HG03439 (cell line): ENCODE results near the gene LSR.

Source experiments
- ATAC-seq: cut with Tn5 transposase; IDR thresholded peaks from one replicate; pipeline ENCODE4 v1.9.1; 2021; ENCODE audit warnings: mild to moderate bottlenecking, moderate library complexity; ENCODE audit not compliant: unreplicated experiment

The LSR gene

GRCh38 chr19:35248310-35249145 is at the start of gene LSR:
Gene LSR (plus strand): TSS chr19:35249002. CDS start chr19:35249023, 21 bp downstream.
- peak; percentile 71 for ATAC-seq

- no peak for ATAC-seq
Measured at GRCh38 chr19:35199481-35199880, 49.3 kb upstream of the LSR start.

DNA sequence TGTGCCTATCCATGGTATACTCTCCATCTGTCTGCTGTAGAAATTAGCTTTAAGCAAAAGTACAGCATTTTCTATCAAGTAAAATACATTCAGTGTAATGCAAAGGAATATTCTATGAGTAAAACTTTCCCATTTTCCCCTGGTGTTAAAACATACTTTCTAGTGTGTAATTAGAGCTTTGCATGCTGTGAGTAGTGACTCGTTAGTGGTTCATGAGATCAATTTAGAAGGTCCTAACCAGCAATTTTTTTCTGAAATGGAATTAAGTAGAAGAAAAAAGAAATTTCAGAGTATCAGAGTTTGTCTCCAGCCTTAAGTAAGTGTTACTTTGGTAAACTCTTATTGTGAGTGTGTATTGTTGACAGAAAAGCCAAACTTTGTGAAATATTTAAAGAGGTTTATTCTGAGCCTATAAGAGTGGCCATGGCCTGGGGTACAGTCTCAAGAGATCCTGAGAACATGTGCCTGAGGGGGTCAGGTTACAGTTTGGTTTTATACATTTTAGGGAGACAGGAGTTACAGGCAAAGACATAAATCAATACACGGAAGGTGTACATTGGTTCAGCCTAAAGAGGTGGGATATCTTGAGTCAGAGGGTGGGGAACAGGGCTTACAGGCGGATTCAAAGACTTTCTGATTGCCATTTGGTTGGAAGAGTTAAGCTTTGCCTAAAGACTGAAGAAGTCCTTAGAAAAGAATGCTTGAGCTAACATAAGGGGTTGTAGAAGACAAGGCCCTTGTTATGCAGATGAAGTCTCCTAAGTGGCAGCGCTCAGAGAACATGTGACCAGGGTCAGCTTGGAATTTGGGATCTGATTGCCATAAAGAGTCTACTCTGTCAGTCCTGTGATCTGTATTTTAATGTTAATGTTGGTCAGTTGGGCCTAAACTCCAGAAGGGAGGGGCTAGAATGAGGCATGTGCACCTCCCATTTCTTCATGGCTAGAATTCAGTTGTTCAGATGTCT is 45.8 kb upstream of the LSR start:
- no peak for ATAC-seq

DNA sequence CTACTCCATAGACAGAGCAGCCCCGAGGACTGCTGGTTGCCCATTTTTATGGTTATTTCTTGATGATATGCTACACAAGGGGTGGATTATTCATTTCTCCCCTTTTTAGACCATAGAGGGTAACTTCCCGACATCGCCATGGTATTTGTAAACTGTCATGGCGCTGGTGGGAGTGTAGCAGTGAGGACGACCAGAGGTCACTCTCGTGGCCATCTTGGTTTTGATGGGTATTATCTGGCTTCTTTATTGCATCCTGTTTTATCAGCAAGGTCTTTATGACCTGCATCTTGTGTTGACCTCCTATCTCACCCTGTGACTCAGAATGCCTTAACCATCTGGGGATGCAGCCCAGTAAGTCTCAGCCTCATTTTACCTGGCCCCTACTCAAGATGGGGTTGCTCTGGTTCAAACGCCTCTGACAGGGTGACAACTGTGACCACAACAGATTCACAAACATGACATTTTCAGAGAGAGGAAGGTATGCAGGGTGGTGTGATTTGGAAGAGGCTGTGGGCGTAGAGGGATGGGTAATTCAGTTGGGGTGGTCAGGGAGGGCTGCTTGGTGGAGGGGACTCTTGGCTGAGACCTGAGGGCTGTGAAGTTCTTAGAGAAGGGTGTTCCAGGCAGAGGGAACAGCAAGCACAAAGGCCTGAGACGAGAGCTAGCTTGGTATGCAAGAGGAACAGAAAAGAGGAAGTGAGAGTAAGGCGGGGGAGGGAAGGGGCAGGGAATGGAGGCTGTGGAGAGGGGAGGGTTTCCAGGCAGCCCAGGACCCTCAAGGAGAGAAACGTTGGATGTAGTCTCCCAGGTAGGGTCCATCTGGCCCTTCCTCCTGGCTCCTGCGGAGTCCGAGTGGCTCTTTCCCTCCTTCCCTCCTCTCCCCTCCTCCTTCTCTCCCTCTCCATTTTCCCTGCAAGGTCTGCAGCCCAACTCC is 43.7 kb upstream of the LSR start:
- ATAC-seq: no peak

- no peak for ATAC-seq
Measured at GRCh38 chr19:35205733-35206323, 43.0 kb upstream of the LSR start.

DNA sequence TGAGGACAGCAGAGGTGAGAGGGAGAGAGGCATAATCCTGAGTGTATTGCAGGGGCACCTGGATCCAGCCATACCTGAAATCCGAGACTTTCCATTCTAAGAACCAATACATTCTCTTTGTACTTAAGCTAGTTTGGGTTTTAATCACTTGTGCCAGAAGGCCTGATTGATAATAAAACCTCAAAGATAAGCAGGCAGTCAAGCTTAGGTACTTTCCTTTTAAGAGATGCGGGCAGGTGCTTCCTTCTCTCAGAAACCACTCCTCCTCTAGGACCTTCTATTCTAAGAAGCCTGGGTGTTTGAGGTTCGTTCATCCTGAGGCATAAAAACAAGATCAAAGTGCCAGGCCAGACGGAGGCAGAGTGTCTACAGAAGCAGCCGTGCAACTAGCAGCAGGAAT is 42.4 kb upstream of the LSR start:
- no peak for ATAC-seq

- ATAC-seq: no peak
Measured at GRCh38 chr19:35206855-35207254, 41.9 kb upstream of the LSR start.

- ATAC-seq: no peak
Measured at GRCh38 chr19:35207391-35207871, 41.4 kb upstream of the LSR start.

DNA sequence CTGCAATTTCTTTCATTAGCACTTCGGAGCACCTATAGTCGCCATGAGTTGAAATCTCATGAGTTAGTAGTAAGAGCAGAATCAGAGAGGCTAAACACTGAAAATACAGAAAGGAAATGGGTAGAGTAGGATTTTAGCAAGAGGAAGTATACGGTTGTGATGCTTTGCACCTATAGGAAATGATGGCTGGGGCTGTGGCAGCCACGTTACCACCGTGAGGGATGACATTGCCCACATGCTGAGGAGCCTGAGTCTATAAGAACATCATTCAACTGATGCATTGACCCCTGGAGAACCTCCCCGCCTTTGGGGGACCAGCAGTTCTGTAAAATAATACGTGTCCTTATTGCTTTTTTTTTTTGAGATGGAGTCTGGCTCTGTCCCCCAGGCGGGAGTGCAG is 40.7 kb upstream of the LSR start:
- no peak for ATAC-seq

DNA sequence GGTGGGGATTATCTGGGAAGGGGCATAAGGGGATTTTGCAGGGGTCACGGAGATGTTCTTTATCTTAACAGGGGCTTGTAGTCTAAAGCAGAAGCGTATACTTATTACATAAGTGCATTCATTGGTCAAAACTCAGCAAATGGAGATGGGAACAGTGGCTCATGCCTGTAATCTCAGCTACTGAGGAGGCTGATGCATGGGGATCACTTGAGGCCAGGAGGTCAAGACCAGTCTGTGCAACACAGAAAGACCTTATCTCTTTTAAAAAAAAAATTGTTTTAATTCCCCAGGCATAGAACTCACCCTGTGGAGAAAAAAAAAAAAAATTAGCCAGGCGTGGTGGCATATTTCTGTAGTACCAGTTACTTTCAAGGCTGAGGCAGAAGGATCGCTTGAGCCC is 39.2 kb upstream of the LSR start:
- ATAC-seq: no peak

GRCh38 chr19:35211545-35212230 is 37.1 kb upstream of the LSR start:
- no peak for ATAC-seq

DNA sequence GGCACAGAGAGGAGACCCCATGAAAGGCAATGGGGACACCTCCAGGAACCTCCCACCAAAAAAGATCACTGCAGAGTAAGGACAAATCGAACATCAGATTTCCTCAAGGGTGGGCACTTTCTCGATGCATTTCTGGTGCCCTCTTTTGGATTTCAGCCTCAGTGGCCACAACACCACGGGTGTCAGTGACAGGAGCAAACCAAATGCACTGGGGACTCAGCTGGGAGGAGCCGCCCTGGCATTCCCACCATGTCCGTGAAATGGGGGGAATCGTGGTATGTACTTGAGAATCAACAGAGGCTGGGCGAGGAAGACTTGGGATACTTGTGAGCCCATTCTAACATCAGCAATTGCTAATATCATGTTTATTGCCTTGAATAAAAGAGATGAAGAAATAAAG is 36.6 kb upstream of the LSR start:
- ATAC-seq: no peak

DNA sequence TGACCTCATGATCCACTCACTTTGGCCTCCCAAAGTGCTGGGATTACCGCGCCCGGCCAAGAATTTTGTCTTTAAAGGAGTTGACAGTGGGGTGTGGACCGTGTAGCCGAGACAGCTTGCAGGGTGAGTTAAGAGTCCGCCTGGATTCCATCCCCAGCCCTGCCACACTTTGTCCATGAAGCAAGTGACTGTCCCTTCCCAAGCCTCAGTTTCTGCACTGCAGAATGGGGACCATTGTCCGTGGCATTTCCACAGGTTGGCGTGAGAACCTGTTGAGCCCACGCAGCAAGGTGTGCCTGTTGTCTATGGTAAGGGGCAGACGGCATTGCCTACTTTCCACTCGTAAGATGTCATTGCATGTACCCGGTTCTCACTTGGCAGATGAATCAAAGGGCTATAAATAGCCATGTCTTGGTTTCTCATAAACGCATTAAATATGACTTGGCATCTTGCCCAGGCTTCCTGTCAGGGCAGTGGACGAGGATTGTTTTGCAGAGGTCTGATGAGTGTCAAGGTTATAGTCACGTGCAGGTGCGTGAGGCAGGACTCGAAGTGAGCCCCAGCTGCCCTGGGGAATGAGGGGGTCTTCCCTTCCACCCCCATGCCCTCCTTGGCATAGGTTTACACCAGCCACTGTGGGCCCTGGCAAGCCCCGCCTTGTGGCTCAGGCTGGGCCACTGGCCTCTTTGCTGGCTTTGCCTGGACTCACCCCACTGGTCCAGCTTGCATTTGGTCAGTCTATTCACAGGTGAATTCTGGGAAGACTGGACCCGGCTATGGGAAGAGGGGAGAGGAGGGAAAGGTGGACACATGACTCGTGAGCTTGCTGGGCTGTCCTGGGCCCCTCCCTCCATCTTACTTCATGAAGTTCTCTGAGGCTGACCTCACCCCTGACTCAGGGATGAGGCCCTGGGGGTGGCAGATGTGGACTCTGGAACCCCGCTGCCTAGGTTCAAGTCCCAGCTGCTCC is 34.9 kb upstream of the LSR start:
- peak; percentile 64 for ATAC-seq

DNA sequence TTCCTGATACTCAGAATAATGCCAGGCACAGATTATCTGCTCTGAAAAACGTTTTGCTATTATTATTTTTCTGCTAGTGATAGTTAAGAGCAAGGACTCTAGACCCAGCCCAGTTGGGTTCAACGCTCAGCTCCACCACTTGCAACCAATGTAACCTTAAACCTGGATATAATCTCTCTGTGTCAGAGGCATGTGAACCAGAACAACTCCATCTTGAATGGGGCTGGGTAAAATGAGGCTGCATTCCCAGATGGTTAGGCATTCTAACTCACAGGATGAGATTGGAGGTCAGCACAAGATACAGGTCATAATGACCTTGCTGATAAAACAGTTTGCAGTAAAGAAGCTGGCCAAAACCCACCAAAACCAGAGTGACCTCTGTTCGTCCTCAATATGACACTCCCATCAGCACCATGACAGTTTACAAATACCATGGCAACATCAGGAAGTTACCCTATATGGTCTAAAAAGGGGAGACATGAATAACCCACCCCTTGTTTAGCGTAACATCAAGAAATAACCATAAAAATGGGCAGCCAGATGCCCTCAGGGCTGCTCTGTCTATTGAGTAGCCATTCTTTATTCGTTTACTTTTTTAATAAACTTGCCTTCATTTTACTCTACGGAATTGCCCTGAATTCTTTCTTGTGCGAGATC is 33.9 kb upstream of the LSR start:
- no peak for ATAC-seq

GRCh38 chr19:35216016-35216832 is 32.6 kb upstream of the LSR start:
- no peak for ATAC-seq

GRCh38 chr19:35216833-35217648 is 31.8 kb upstream of the LSR start:
- ATAC-seq: no peak
